Measurements from ENCODE around the gene ARID3A.
A peak's percentile ranks its signal among the peaks of the same experiment; 100 is the strongest.
"Not testable (repeated sequence)": the region's sequence is repeated elsewhere in the genome, so short reads cannot be mapped to it uniquely, and the experiment has no call there.

ARID3A gene

GRCh38 chr19:925526-926322 is at the start of gene ARID3A:
ARID3A (plus strand) TSS chr19:926035; CDS start chr19:929529, 3,494 bp downstream.
- peaks cover 3 to 5% of the 10 kb centered on the region in 2 donors for H3K27me3 ChIP-seq (ENCODE audit: control insufficient read depth in 2 of 2, insufficient read depth in 2 of 2, low read length in 2 of 2)
- H3K27ac ChIP-seq (ENCODE audit: low read depth in 2 of 2, low read length in 2 of 2): peak within 1 kb of the TSS; percentile 75 to 79
- H3K9me3 ChIP-seq (ENCODE audit: control insufficient read depth in 2 of 2, low read length in 2 of 2): no peaks in the 10 kb centered on the region
- peak within 1 kb of the TSS; percentile 77 to 84 for H3K9ac ChIP-seq (ENCODE audit: low read depth in 1 of 2, low read length in 2 of 2)
- no peaks in the 10 kb centered on the region for H3K36me3 ChIP-seq (ENCODE audit: control insufficient read depth in 2 of 2, insufficient read depth in 2 of 2, low read length in 2 of 2)
- H3K4me3 ChIP-seq (ENCODE audit: low read length in 2 of 2): peak within 1 kb of the TSS; percentile 78 to 81
- H3K4me1 ChIP-seq (ENCODE audit: control insufficient read depth in 2 of 2, insufficient read depth in 2 of 2, low read length in 2 of 2): peaks cover 5 to 9% of the 10 kb centered on the region in 2 donors

GRCh38 chr19:876089-876488 is 49.7 kb upstream of the ARID3A start:
- H3K4me3 ChIP-seq (ENCODE audit: low read length in 2 of 2): no peak overlapping the region
- H3K9me3 ChIP-seq (ENCODE audit: control insufficient read depth in 2 of 2, low read length in 2 of 2): no peaks in the 10 kb centered on the region
- H3K36me3 ChIP-seq (ENCODE audit: control insufficient read depth in 2 of 2, insufficient read depth in 2 of 2, low read length in 2 of 2): peaks cover 12 to 19% of the 10 kb centered on the region in 2 donors
- no peaks in the 10 kb centered on the region for H3K27me3 ChIP-seq (ENCODE audit: control insufficient read depth in 2 of 2, insufficient read depth in 2 of 2, low read length in 2 of 2)
- H3K4me1 ChIP-seq (ENCODE audit: control insufficient read depth in 2 of 2, insufficient read depth in 2 of 2, low read length in 2 of 2): peaks cover 7 to 8% of the 10 kb centered on the region in 2 donors
- H3K9ac ChIP-seq (ENCODE audit: low read depth in 1 of 2, low read length in 2 of 2): no peak overlapping the region
- H3K27ac ChIP-seq (ENCODE audit: low read depth in 2 of 2, low read length in 2 of 2): no peak overlapping the region

GRCh38 chr19:876780-877314 is 49.0 kb upstream of the ARID3A start:
- peaks cover 5 to 7% of the 10 kb centered on the region in 2 donors for H3K4me1 ChIP-seq (ENCODE audit: control insufficient read depth in 2 of 2, insufficient read depth in 2 of 2, low read length in 2 of 2)
- H3K9ac ChIP-seq (ENCODE audit: low read depth in 1 of 2, low read length in 2 of 2): no peak overlapping the region
- H3K27me3 ChIP-seq (ENCODE audit: control insufficient read depth in 2 of 2, insufficient read depth in 2 of 2, low read length in 2 of 2): no peaks in the 10 kb centered on the region
- H3K27ac ChIP-seq (ENCODE audit: low read depth in 2 of 2, low read length in 2 of 2): no peak overlapping the region
- H3K36me3 ChIP-seq (ENCODE audit: control insufficient read depth in 2 of 2, insufficient read depth in 2 of 2, low read length in 2 of 2): peaks cover 20 to 27% of the 10 kb centered on the region in 2 donors
- H3K9me3 ChIP-seq (ENCODE audit: control insufficient read depth in 2 of 2, low read length in 2 of 2): no peaks in the 10 kb centered on the region
- no peak overlapping the region for H3K4me3 ChIP-seq (ENCODE audit: low read length in 2 of 2)

- H3K36me3 ChIP-seq (ENCODE audit: control insufficient read depth in 2 of 2, insufficient read depth in 2 of 2, low read length in 2 of 2): peaks cover 28 to 38% of the 10 kb centered on the region in 2 donors
Measured at GRCh38 chr19:877992-878660, 47.7 kb upstream of the ARID3A start.

GRCh38 chr19:878751-879561 is 46.9 kb upstream of the ARID3A start:
- not testable (repeated sequence) for H3K27ac ChIP-seq (ENCODE audit: low read depth in 2 of 2, low read length in 2 of 2); H3K4me1 ChIP-seq (ENCODE audit: control insufficient read depth in 2 of 2, insufficient read depth in 2 of 2, low read length in 2 of 2); H3K27me3 ChIP-seq (ENCODE audit: control insufficient read depth in 2 of 2, insufficient read depth in 2 of 2, low read length in 2 of 2); H3K9ac ChIP-seq (ENCODE audit: low read depth in 1 of 2, low read length in 2 of 2); H3K4me3 ChIP-seq (ENCODE audit: low read length in 2 of 2); H3K9me3 ChIP-seq (ENCODE audit: control insufficient read depth in 2 of 2, low read length in 2 of 2)
- H3K36me3 ChIP-seq (ENCODE audit: control insufficient read depth in 2 of 2, insufficient read depth in 2 of 2, low read length in 2 of 2): peaks cover 28 to 44% of the 10 kb centered on the region in 2 donors

More at GRCh38 chr19:877992-878660, 47.7 kb upstream of the ARID3A start:
- H3K27me3 ChIP-seq (ENCODE audit: control insufficient read depth in 2 of 2, insufficient read depth in 2 of 2, low read length in 2 of 2); H3K4me3 ChIP-seq (ENCODE audit: low read length in 2 of 2); H3K9ac ChIP-seq (ENCODE audit: low read depth in 1 of 2, low read length in 2 of 2); H3K4me1 ChIP-seq (ENCODE audit: control insufficient read depth in 2 of 2, insufficient read depth in 2 of 2, low read length in 2 of 2); H3K27ac ChIP-seq (ENCODE audit: low read depth in 2 of 2, low read length in 2 of 2); H3K9me3 ChIP-seq (ENCODE audit: control insufficient read depth in 2 of 2, low read length in 2 of 2): not testable (repeated sequence)

GRCh38 chr19:879711-880438 is 46.0 kb upstream of the ARID3A start:
- H3K4me1 ChIP-seq (ENCODE audit: control insufficient read depth in 2 of 2, insufficient read depth in 2 of 2, low read length in 2 of 2): no peaks in the 10 kb centered on the region
- no peaks in the 10 kb centered on the region for H3K27me3 ChIP-seq (ENCODE audit: control insufficient read depth in 2 of 2, insufficient read depth in 2 of 2, low read length in 2 of 2)
- H3K27ac ChIP-seq (ENCODE audit: low read depth in 2 of 2, low read length in 2 of 2): no peak overlapping the region
- no peak overlapping the region for H3K4me3 ChIP-seq (ENCODE audit: low read length in 2 of 2)
- no peaks in the 10 kb centered on the region for H3K9me3 ChIP-seq (ENCODE audit: control insufficient read depth in 2 of 2, low read length in 2 of 2)
- H3K36me3 ChIP-seq (ENCODE audit: control insufficient read depth in 2 of 2, insufficient read depth in 2 of 2, low read length in 2 of 2): peaks cover 28 to 46% of the 10 kb centered on the region in 2 donors
- H3K9ac ChIP-seq (ENCODE audit: low read depth in 1 of 2, low read length in 2 of 2): no peak overlapping the region

- Histone ChIP-seq H3K27me3 (ENCODE audit: control insufficient read depth in 2 of 2, insufficient read depth in 2 of 2, low read length in 2 of 2) (no peaks in the 10 kb centered on the region), H3K4me3 (ENCODE audit: low read length in 2 of 2) (no peak overlapping the region), H3K27ac (ENCODE audit: low read depth in 2 of 2, low read length in 2 of 2) (no peak overlapping the region), H3K4me1 (ENCODE audit: control insufficient read depth in 2 of 2, insufficient read depth in 2 of 2, low read length in 2 of 2) (no peaks in the 10 kb centered on the region), H3K9me3 (ENCODE audit: control insufficient read depth in 2 of 2, low read length in 2 of 2) (no peaks in the 10 kb centered on the region), H3K36me3 (ENCODE audit: control insufficient read depth in 2 of 2, insufficient read depth in 2 of 2, low read length in 2 of 2) (peaks cover 34 to 53% of the 10 kb centered on the region in 2 donors), H3K9ac (ENCODE audit: low read depth in 1 of 2, low read length in 2 of 2) (no peak overlapping the region)
Measured at GRCh38 chr19:881385-882071, 44.3 kb upstream of the ARID3A start.

- Histone ChIP-seq H3K27ac (ENCODE audit: low read depth in 2 of 2, low read length in 2 of 2) (no peak overlapping the region), H3K9ac (ENCODE audit: low read depth in 1 of 2, low read length in 2 of 2) (no peak overlapping the region), H3K4me1 (ENCODE audit: control insufficient read depth in 2 of 2, insufficient read depth in 2 of 2, low read length in 2 of 2) (no peaks in the 10 kb centered on the region), H3K36me3 (ENCODE audit: control insufficient read depth in 2 of 2, insufficient read depth in 2 of 2, low read length in 2 of 2) (peaks cover 39 to 57% of the 10 kb centered on the region in 2 donors), H3K27me3 (ENCODE audit: control insufficient read depth in 2 of 2, insufficient read depth in 2 of 2, low read length in 2 of 2) (no peaks in the 10 kb centered on the region), H3K4me3 (ENCODE audit: low read length in 2 of 2) (no peak overlapping the region), H3K9me3 (ENCODE audit: control insufficient read depth in 2 of 2, low read length in 2 of 2) (no peaks in the 10 kb centered on the region)
Measured at GRCh38 chr19:882871-883497, 42.9 kb upstream of the ARID3A start.
